ENCODE measurements around the gene XPO5. TPM values are rescaled to one million over a fixed set of nuclear protein-coding genes. Genes with fewer than 3 reads are reported as not detected.
"Not testable (repeated sequence)": the region's sequence is repeated elsewhere in the genome, so short reads cannot be mapped to it uniquely, and the experiment has no call there.

The XPO5 gene
- total RNA-seq, 1 experiment from 2014 or later, result 77.4 TPM

DNA sequence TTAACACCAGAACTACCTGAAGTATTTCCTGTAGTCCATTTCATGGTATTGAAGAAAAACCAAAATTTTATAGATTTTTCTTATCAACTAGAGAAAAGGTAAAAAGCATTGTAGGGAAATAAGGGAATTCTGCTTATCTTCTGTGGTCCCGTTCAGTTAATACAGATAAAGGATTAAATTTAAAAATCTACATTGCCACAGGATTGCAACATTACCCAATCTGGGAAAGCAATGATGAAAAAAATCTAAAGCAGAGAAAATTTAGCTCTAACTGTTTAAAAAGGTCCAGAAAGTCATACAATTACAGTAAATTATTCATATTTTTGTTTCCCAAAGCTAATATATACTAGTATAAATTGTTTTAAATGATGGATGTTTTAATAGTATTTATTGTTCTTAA, 18.1 kb upstream of the XPO5 start:
- Histone ChIP-seq H3K9me2 (ENCODE audit: insufficient read depth) (no peaks in the 10 kb centered on the region), H3K9ac (ENCODE audit: low read length) (no peak overlapping the region), H4K20me1 (ENCODE audit: insufficient read depth) (no peaks in the 10 kb centered on the region), H3K4me3 (replicated peaks in 1 of 2; ENCODE audit: low read depth in 1 of 2, low read length in 2 of 2) (no peak overlapping the region), H3K4me1 (ENCODE audit: control insufficient read depth in 1 of 2, insufficient read depth in 2 of 2, low read length in 2 of 2) (no peaks in the 10 kb centered on the region), H3K27ac (ENCODE audit: low read depth, low read length) (no peak overlapping the region), H3K36me3 (ENCODE audit: control insufficient read depth in 1 of 2, insufficient read depth in 2 of 2, low read length in 2 of 2) (peaks cover 14 to 19% of the 10 kb centered on the region in 2 experiments; a peak in 3 of 4 replicates), H2AFZ (ENCODE audit: low read depth, low read length, poor library complexity, severe bottlenecking) (no peak overlapping the region), H3K79me2 (ENCODE audit: insufficient read depth, low read length) (peaks cover 5% of the 10 kb centered on the region; the same call in 1 of the 2 replicates), H3K9me3 (ENCODE audit: control insufficient read depth in 1 of 2, insufficient read depth in 1 of 2, low read depth in 1 of 2, low read length in 2 of 2) (no peaks in the 10 kb centered on the region), H3K27me3 (ENCODE audit: insufficient read depth, low read length) (no peaks in the 10 kb centered on the region), H3K4me2 (ENCODE audit: low read length) (no peak overlapping the region)
- no TSS peak for BruUV-seq (replicated peaks)
- intact Hi-C loops (cut with micrococcal nuclease), result no loop called here
- RAD21 ChIA-PET (ENCODE audit: low non-redundant PET in 1 of 2, low total read pairs in 2 of 2, uncharacterized antibody in 2 of 2, unreplicated experiment in 2 of 2), result no interaction called here
- POLR2A ChIA-PET, result no interaction called here
- CTCF ChIA-PET, result no interaction called here
- ATAC-seq, result no peak
- no peak for DNase-seq (ENCODE audit: low read depth, low spot score)
- TF ChIP-seq SIN3A (IDR thresholded peaks at IDR 0.05; ENCODE audit: low read depth), result no peak

DNA sequence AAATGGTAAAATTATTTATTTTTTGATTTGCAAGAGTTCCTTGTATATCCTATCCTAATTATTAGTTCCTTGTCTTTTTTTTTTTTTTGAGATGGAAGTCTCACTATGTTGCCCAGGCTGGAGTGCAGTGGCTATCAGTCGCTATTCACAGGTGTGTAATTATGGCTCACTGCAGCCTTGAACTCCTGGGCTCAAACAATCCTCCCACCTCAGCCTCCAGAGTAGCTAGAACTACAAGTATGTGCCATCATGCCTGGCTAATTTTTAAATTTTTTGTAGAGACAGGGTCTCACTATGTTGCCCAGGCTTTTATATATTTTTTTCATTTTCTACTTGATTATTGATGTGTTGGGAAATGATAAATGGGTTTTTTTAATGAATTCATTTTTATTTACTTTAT, 13.7 kb upstream of the XPO5 start:
- H2AFZ ChIP-seq (ENCODE audit: low read depth, low read length, poor library complexity, severe bottlenecking); RAD21 ChIA-PET (ENCODE audit: low non-redundant PET in 1 of 2, low total read pairs in 2 of 2, uncharacterized antibody in 2 of 2, unreplicated experiment in 2 of 2); H3K9me3 ChIP-seq (ENCODE audit: control insufficient read depth in 1 of 2, insufficient read depth in 1 of 2, low read depth in 1 of 2, low read length in 2 of 2); CTCF ChIA-PET; H3K27ac ChIP-seq (ENCODE audit: low read depth, low read length); H4K20me1 ChIP-seq (ENCODE audit: insufficient read depth); H3K4me1 ChIP-seq (ENCODE audit: control insufficient read depth in 1 of 2, insufficient read depth in 2 of 2, low read length in 2 of 2); intact Hi-C loops (cut with micrococcal nuclease); H3K27me3 ChIP-seq (ENCODE audit: insufficient read depth, low read length); H3K9me2 ChIP-seq (ENCODE audit: insufficient read depth); H3K4me3 ChIP-seq (replicated peaks in 1 of 2; ENCODE audit: low read depth in 1 of 2, low read length in 2 of 2); H3K79me2 ChIP-seq (ENCODE audit: insufficient read depth, low read length); H3K4me2 ChIP-seq (ENCODE audit: low read length); H3K9ac ChIP-seq (ENCODE audit: low read length); DNase-seq (ENCODE audit: low read depth, low spot score); BruUV-seq (replicated peaks); ATAC-seq: not testable (repeated sequence)
- peaks cover 28% of the 10 kb centered on the region in 2 experiments for H3K36me3 ChIP-seq (ENCODE audit: control insufficient read depth in 1 of 2, insufficient read depth in 2 of 2, low read length in 2 of 2)
- POLR2A ChIA-PET, result interaction anchor here (0.6 kb wide), 1 partner anchor 40 kb away, joined by 3 read pairs; the partner anchor contains the start of gene GTPBP2

DNA sequence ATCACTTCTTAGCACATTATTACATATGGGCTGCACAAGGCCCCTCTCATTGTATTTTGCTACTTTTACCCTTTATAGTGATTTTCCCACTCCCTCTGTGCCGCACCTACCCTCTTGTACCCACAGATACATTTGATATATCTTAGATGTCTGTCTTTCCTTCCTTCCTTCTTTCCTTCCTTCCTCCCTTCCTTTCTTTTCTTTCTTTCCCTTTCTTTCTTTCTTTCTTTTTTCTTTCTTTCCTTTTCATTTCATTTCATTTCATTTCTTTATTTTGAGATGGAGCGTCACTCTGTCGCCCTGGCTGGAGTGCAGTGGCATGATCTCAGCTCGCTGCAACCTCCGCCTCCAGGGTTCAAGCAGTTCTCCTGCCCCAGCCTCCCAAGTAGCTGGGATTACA, 12.4 kb upstream of the XPO5 start:
- DNase-seq (ENCODE audit: low read depth, low spot score) (no peak), ATAC-seq (no peak)
- ChIA-PET CTCF (no interaction called here), POLR2A (no interaction called here), RAD21 (ENCODE audit: low non-redundant PET in 1 of 2, low total read pairs in 2 of 2, uncharacterized antibody in 2 of 2, unreplicated experiment in 2 of 2) (no interaction called here)
- peaks cover 5% of the 10 kb centered on the region; the same call in 1 of the 2 replicates for H3K79me2 ChIP-seq (ENCODE audit: insufficient read depth, low read length)
- H2AFZ ChIP-seq (ENCODE audit: low read depth, low read length, poor library complexity, severe bottlenecking), result no peak overlapping the region
- H3K4me1 ChIP-seq (ENCODE audit: control insufficient read depth in 1 of 2, insufficient read depth in 2 of 2, low read length in 2 of 2), result no peaks in the 10 kb centered on the region
- no peaks in the 10 kb centered on the region for H4K20me1 ChIP-seq (ENCODE audit: insufficient read depth)
- H3K4me2 ChIP-seq (ENCODE audit: low read length), result no peak overlapping the region
- BruUV-seq (replicated peaks), result no TSS peak
- H3K9me3 ChIP-seq (ENCODE audit: control insufficient read depth in 1 of 2, insufficient read depth in 1 of 2, low read depth in 1 of 2, low read length in 2 of 2), result no peaks in the 10 kb centered on the region
- no peaks in the 10 kb centered on the region for H3K27me3 ChIP-seq (ENCODE audit: insufficient read depth, low read length)
- no peak overlapping the region for H3K4me3 ChIP-seq (replicated peaks in 1 of 2; ENCODE audit: low read depth in 1 of 2, low read length in 2 of 2)
- H3K9ac ChIP-seq (ENCODE audit: low read length), result no peak overlapping the region
- no peak for TF ChIP-seq RAD21 (IDR thresholded peaks at IDR 0.05; ENCODE audit: low read depth)
- no peak for TF ChIP-seq TCF7L2 (IDR thresholded peaks at IDR 0.05; ENCODE audit: borderline replicate concordance, extremely low read depth, insufficient read depth, insufficient read length)
- TF ChIP-seq, protein P1, sequence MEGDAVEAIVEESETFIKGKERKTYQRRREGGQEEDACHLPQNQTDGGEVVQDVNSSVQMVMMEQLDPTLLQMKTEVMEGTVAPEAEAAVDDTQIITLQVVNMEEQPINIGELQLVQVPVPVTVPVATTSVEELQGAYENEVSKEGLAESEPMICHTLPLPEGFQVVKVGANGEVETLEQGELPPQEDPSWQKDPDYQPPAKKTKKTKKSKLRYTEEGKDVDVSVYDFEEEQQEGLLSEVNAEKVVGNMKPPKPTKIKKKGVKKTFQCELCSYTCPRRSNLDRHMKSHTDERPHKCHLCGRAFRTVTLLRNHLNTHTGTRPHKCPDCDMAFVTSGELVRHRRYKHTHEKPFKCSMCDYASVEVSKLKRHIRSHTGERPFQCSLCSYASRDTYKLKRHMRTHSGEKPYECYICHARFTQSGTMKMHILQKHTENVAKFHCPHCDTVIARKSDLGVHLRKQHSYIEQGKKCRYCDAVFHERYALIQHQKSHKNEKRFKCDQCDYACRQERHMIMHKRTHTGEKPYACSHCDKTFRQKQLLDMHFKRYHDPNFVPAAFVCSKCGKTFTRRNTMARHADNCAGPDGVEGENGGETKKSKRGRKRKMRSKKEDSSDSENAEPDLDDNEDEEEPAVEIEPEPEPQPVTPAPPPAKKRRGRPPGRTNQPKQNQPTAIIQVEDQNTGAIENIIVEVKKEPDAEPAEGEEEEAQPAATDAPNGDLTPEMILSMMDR (IDR thresholded peaks at IDR 0.05 in 2 of 3, conservative IDR thresholded peaks at IDR 0.05 in 1 of 3; ENCODE audit: borderline replicate concordance in 1 of 3, insufficient read depth in 1 of 3, low read depth in 2 of 3, low read length in 2 of 3), result no peak
- TF ChIP-seq YY1 (IDR thresholded peaks at IDR 0.05; ENCODE audit: extremely low read depth, insufficient replicate concordance, low read depth, low read length), result no peak
- intact Hi-C loops (cut with micrococcal nuclease), result no loop called here
- no peaks in the 10 kb centered on the region for H3K9me2 ChIP-seq (ENCODE audit: insufficient read depth)
- no peak overlapping the region for H3K27ac ChIP-seq (ENCODE audit: low read depth, low read length)
- H3K36me3 ChIP-seq (ENCODE audit: control insufficient read depth in 1 of 2, insufficient read depth in 2 of 2, low read length in 2 of 2), result peaks cover 37 to 42% of the 10 kb centered on the region in 2 experiments

All from HCT116 (cell line).